Right lobe of liver (tissue), 4 donors: ENCODE results near the gene OR56A5.

Source experiments
- POLR2A ChIP-seq: fragments of 450-650 bp; IDR thresholded peaks from one replicate; pipeline ENCODE4 v1.6.1; 2017; ENCODE audit warnings: antibody characterized with exemption, mild to moderate bottlenecking
- TF ChIP-seq, protein P1 (sequence below), 4 donors: fragments of 200-600 bp in 3 of 4; fragments of 450-650 bp in 1 of 4; IDR thresholded peaks; one replicate each; pipeline versions ENCODE4 v1.5.1 to v1.8.0; 2016 to 2022; ENCODE audit warnings: antibody characterized with exemption in 4 of 4, mild to moderate bottlenecking in 2 of 4
- donor health status: DM: no; HTN: no; CAD: no.
- donor health status: DM: no; HTN: no; CAD: no.
- donor health status: DM: no; HTN: yes; CAD: no.

- TF ChIP-seq POLR2A = no peak
- TF ChIP-seq, protein P1, sequence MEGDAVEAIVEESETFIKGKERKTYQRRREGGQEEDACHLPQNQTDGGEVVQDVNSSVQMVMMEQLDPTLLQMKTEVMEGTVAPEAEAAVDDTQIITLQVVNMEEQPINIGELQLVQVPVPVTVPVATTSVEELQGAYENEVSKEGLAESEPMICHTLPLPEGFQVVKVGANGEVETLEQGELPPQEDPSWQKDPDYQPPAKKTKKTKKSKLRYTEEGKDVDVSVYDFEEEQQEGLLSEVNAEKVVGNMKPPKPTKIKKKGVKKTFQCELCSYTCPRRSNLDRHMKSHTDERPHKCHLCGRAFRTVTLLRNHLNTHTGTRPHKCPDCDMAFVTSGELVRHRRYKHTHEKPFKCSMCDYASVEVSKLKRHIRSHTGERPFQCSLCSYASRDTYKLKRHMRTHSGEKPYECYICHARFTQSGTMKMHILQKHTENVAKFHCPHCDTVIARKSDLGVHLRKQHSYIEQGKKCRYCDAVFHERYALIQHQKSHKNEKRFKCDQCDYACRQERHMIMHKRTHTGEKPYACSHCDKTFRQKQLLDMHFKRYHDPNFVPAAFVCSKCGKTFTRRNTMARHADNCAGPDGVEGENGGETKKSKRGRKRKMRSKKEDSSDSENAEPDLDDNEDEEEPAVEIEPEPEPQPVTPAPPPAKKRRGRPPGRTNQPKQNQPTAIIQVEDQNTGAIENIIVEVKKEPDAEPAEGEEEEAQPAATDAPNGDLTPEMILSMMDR (IDR thresholded peaks at IDR 0.05) = no peak
Observed at GRCh38 chr11:6006846-6007245, 38.6 kb upstream of the OR56A5 start, which contains the start of gene OR56A4.
